Thoracic aorta (tissue), 2 donors: ENCODE measurements around the gene FKBP4. TPM values are rescaled to one million over a fixed set of nuclear protein-coding genes. Genes with fewer than 3 reads are reported as not detected.

Experiments
- ATAC-seq: fragments of 150-250 bp; one replicate; pipeline ENCODE4 v1.8.0; 2017; ENCODE audit warnings: low read depth; ENCODE audit not compliant: insufficient number of reproducible peaks, low FRiP score
- DNase-seq: peaks from one replicate; pipeline ENCODE4 v3.0.0-alpha.2; 2020; ENCODE audit warnings: low spot score
- H3K27ac ChIP-seq, 2 donors: fragments of 200-600 bp; sonication (generic); 1 replicate in 1 of 2; 2 replicates in 1 of 2; pipeline ENCODE4 v1.5.1; 2016; ENCODE audit warnings: mild to moderate bottlenecking in 2 of 2, moderate library complexity in 2 of 2
- H3K27me3 ChIP-seq: fragments of 200-600 bp; sonication (generic); replicated peaks from 2 replicates; pipeline ENCODE4 v1.6.0; 2016; ENCODE audit warnings: mild to moderate bottlenecking; ENCODE audit not compliant: insufficient read depth
- H3K36me3 ChIP-seq: fragments of 200-600 bp; sonication (generic); one replicate; pipeline ENCODE4 v1.5.1; 2016
- H3K4me1 ChIP-seq, 2 donors: fragments of 200-600 bp; sonication (generic); 1 replicate in 1 of 2; 2 replicates in 1 of 2; pipeline versions ENCODE4 v1.5.1 to v1.6.0; 2016; ENCODE audit warnings: low read depth in 2 of 2, mild to moderate bottlenecking in 1 of 2; ENCODE audit not compliant: control insufficient read depth in 1 of 2
- H3K4me3 ChIP-seq: fragments of 200-600 bp; sonication (generic); 2 replicates; pipeline ENCODE4 v1.5.1; 2016; ENCODE audit warnings: mild to moderate bottlenecking
- H3K9me3 ChIP-seq: fragments of 200-600 bp; sonication (generic); 2 replicates; pipeline ENCODE4 v1.5.1; 2016
- total RNA-seq, 2 donors: library from RNA; depleted of rRNA; stranded (reverse); fragments of >200 nt; gene quantifications; one replicate each; pipeline versions ENCODE4 v1.1.0 to v1.2.3, GENCODE V29; 2016
- TF ChIP-seq, protein P1 (sequence below): fragments of 200-600 bp; sonication (generic); IDR thresholded peaks from one replicate; pipeline ENCODE4 v1.5.1; 2019; ENCODE audit warnings: antibody characterized with exemption

The FKBP4 gene
- total RNA-seq, 2 donors from 2014 or later = 26.6 to 30.5 TPM

DNA sequence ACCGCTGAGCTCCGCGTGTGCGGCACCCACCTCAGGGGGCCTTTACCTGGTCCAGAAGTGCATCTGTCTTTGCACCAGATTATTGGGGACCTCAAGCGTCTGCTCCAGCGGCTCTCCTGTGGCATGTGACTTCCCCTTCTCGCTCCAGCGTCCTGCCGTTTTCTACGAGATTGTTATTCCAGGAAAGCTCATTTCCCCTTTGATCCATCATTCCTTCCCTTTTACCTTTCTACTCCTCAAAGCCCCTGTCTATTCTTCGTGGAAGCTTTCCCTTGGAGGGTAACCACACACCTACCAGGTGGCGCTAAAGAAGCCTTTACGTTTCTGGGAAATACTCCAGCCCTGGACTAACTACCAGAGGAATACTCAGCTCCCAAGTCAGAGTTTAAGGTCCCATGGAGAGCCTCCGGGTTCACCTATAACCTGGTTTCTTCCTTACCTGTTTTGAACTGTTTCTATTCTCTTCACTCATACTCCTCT is 1.5 kb downstream of the FKBP4 start:
- Histone ChIP-seq H3K9me3 (no peaks in the 10 kb centered on the region), H3K27me3 (no peaks in the 10 kb centered on the region), H3K27ac (peak overlapping the region in 1 of 2 donors; percentile 52), H3K4me3 (peak overlapping the region; percentile 93), H3K36me3 (peaks cover 24% of the 10 kb centered on the region), H3K4me1 (peaks cover 13 to 24% of the 10 kb centered on the region in 2 donors)
- TF ChIP-seq, protein P1, sequence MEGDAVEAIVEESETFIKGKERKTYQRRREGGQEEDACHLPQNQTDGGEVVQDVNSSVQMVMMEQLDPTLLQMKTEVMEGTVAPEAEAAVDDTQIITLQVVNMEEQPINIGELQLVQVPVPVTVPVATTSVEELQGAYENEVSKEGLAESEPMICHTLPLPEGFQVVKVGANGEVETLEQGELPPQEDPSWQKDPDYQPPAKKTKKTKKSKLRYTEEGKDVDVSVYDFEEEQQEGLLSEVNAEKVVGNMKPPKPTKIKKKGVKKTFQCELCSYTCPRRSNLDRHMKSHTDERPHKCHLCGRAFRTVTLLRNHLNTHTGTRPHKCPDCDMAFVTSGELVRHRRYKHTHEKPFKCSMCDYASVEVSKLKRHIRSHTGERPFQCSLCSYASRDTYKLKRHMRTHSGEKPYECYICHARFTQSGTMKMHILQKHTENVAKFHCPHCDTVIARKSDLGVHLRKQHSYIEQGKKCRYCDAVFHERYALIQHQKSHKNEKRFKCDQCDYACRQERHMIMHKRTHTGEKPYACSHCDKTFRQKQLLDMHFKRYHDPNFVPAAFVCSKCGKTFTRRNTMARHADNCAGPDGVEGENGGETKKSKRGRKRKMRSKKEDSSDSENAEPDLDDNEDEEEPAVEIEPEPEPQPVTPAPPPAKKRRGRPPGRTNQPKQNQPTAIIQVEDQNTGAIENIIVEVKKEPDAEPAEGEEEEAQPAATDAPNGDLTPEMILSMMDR = no peak
- ATAC-seq (no peak), DNase-seq (no peak)

DNA sequence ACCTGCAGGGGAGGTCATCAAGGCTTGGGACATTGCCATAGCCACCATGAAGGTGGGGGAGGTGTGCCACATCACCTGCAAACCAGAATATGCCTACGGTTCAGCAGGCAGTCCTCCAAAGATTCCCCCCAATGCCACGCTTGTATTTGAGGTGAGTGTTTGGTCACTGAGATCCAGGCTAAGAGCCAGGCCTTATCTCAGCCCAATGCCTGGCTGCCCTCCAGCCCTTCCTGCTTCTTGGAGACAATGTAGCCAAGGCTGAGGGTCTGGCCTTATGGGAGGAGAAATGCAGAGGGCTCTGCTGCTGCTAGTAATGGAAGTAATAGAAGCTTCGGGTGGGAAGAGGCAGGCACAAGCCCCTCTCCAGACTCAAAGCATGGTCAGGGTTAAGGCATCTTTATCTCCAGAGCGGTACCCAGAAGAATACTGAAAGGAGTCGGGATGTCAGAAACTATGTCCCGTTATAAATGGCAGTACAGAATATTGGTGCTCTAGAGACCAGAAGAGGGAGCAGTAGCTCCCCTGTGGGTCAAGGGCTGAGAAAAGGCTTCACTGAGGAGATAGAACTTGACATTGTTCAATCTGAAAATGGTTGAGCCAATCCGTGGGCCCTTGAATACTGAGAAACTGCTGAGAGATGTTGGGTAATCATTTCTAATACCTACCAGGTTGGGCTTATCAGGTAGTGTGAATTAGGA is 3.1 kb downstream of the FKBP4 start:
- Histone ChIP-seq H3K27me3 (no peaks in the 10 kb centered on the region), H3K4me3 (no peak overlapping the region), H3K9me3 (no peaks in the 10 kb centered on the region), H3K4me1 (peaks cover 13 to 24% of the 10 kb centered on the region in 2 donors), H3K36me3 (peaks cover 39% of the 10 kb centered on the region), H3K27ac (no peak overlapping the region)
- DNase-seq = no peak
- TF ChIP-seq, protein P1 = no peak
- ATAC-seq = no peak

DNA sequence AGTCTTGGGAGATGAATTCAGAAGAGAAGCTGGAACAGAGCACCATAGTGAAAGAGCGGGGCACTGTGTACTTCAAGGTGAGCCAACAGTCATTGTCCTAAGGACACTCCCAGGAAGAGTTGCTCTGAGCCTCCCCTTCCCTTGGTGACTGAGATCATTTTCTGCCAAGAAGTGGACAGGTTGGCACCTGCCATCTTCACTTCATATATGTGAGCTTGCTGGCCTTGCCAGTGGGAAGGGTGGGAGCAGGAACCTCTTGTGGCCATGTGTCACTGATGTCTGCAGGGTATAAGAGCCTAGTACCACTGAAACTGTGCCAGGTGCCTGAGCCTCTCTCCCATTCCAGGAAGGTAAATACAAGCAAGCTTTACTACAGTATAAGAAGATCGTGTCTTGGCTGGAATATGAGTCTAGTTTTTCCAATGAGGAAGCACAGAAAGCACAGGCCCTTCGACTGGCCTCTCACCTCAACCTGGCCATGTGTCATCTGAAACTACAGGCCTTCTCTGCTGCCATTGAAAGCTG is 5.3 kb downstream of the FKBP4 start:
- H3K27me3 ChIP-seq = no peaks in the 10 kb centered on the region
- H3K4me1 ChIP-seq = peaks cover 13 to 33% of the 10 kb centered on the region in 2 donors
- no peak for ATAC-seq
- no peak overlapping the region for H3K4me3 ChIP-seq
- peaks cover 51% of the 10 kb centered on the region for H3K36me3 ChIP-seq
- TF ChIP-seq, protein P1 = no peak
- no peak overlapping the region for H3K27ac ChIP-seq
- DNase-seq = no peak
- no peaks in the 10 kb centered on the region for H3K9me3 ChIP-seq

DNA sequence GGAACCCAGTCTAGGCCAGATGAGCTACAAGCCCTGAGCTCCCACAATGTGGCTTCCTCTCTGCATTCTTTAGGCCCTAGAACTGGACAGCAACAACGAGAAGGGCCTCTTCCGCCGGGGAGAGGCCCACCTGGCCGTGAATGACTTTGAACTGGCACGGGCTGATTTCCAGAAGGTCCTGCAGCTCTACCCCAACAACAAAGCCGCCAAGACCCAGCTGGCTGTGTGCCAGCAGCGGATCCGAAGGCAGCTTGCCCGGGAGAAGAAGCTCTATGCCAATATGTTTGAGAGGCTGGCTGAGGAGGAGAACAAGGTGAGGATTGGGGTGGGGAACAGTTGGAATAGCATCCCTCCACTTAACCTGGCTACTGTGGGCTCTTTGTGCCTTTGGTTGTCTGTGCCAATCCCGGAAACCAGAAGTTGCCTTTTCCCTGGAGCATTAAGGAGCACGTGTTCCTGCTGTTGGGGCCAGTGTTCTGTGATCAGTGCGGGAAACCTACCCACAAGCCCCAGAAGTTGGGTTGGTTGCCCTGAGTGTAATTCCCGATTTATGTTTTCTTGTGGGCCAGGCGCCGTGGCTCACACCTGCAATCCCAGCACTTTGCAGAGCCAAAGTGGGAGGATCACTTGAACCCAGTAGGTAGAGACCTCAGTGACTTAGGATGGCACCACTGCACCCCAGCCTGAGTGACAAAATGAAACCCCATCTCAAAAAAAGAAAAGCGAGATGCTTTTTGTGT is 6.4 kb downstream of the FKBP4 start:
- peaks cover 51% of the 10 kb centered on the region for H3K36me3 ChIP-seq

More for the DNA sequence above, 6.4 kb downstream of the FKBP4 start:
- ATAC-seq (no peak), DNase-seq (no peak)
- Histone ChIP-seq H3K27me3 (no peaks in the 10 kb centered on the region), H3K4me1 (peaks cover 14 to 38% of the 10 kb centered on the region in 2 donors), H3K27ac (no peak overlapping the region), H3K9me3 (no peaks in the 10 kb centered on the region), H3K4me3 (no peak overlapping the region)
- TF ChIP-seq, protein P1 = no peak
